HG03558 (cell line): Measurements from ENCODE around the gene TMX1.
A peak's percentile ranks its signal among the peaks of the same experiment; 100 is the strongest.

Source experiments
- ATAC-seq: cut with Tn5 transposase; IDR thresholded peaks from one replicate; pipeline ENCODE4 v1.9.1; 2021; ENCODE audit warnings: moderate number of reproducible peaks; ENCODE audit not compliant: unreplicated experiment; ENCODE audit errors: extremely low read depth

TMX1 gene

DNA sequence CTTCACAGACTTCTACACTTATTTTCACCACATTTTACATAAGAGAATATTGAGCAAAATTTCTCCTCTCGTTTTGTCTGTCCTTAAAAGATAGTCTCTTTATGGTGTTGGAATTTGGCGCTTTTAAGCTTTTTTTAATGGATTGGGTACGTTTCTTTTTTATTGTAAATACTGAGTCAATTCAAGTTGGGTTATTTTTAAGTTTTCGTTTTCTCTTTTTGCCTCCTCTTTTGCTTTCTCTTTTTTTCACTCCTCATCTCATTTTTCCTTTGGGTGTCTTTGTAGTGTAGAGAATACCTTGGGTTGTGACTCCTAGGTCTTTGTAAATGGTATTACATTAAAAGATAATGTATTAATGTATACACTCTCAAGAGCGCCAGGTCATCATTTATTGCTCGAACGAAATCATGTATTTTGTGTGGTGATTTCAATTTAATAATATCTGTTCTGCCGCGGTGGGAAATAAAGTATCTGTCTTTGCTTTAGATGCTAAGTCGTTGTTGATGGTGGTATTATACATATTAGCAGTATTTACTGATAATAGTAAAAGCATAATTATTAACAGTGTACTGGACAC, 845 bp downstream of the TMX1 start:
- no peak for ATAC-seq

DNA sequence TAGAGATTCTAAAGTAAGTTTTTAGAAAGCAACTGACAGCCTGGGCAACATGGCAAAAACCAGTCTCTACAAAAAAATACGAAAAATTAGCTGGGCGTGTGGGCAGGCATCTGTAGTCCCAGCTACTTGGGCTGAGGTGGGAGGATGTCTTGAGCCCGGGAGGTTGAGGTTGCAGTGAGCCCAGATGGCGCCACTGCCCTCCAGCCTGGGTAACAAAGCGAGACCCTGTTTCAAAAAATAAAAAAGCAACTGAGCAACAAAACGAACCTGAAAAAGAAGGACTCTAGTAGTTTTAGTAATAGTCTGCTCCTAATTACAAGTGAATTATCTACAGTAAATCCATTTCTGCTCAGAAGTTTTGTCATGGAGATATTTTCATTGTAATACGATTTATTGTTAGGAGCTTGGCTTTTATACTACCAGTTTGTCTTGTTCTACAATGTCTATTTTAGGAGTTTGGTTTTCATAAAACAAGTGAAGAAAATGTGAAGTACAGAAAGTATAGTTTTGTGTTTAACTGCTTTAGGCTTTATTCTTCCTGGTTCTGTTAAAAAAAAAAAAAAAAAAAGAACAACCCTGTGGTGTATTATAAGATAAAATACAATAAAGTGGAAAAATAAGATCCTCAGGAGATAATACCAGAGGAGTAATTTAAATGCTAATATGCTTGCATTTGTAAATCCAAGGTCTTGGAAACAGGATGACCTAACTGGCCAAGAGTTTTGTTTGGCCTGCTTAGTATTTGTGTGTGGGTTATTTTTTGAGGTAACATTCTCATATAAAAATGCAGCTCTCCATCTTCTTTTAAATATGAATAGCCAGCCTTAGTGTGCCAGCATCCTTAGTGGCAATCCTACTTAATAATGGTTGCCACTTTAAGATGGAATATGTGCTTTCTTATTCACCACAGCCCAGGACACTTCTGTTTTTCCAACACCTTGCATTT, 2.8 kb downstream of the TMX1 start:
- no peak for ATAC-seq

DNA sequence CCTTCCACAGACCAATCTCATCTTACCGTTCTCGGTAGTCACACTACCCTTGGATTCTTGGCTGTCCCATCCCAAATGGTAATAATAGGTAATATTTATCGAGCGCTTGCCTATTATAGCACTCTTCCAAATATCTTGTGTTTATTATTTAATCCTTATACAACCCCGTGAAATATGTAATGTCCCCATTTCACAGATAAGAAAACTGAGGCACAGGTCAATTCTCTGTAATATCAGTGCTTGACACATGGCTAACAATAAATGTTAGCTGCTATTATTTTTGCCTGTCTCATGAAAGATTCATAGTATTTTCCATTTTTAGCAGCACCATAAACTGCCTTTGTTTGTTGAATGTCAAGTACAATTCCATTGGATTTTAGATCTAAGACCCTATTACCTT, 4.5 kb downstream of the TMX1 start:
- ATAC-seq, result no peak

DNA sequence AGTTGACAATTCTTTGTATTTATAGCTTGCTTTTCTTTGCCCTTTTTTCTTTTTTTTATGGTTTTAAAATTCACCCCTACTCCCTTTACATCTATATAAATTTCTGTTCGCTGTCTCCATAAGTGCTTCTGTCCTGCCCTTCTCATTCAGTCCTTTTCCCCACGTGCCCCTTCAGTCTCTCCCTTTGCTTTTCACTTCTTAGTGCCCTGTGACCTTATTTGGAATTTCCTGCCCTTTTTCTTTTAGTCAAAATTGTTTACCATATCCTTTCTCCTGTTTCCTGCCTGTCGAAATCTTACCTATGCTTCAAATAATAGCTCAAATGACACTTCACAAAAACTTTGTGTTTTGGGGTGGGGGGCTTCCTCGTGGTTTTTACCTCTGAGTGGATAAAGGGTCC, 6.0 kb downstream of the TMX1 start:
- ATAC-seq, result no peak

DNA sequence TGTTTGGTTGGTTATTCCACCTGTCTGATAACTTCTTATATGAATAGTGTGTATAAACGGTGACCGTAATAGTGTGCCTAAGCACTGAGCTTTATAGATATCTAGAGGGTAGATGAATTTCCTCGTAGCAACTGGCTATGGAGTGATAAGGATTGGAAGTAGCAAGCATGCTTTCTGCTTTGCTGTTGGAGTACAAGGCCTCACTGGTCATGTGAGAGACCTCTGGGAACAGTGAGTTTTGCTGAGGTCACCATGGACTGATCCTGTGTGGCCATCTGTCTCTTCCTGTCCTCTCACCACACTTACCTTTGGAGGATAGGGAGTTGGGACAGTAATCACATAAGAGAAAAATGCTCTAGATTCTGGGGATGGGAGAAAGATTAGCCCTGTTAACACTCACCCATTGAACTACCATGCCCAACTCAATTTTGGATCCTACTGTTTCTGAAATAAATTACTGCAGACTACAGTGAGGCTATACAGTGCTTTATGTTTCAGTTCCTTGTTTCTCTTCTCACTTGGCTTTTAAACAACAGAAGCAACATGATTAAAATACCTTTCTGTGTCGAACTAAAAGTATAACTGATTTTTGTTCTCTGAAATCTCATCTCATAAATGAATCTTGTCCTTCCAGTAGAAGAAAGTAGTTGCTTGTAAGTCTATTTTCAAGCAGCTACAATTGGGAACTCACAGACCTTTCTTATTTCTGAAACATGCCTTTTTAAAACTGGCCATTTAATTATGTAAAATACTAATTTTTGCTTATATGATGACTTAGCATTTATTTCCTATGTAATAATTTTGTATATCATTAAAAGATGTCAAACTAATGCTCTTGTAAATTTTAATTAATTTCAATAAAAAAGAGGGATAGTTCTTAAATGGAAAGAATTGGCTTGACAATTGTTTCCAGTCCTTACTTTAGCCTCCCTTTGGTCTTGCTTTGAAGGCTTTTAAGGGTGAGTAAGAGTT, 8.3 kb downstream of the TMX1 start:
- ATAC-seq, result peak; percentile 77

DNA sequence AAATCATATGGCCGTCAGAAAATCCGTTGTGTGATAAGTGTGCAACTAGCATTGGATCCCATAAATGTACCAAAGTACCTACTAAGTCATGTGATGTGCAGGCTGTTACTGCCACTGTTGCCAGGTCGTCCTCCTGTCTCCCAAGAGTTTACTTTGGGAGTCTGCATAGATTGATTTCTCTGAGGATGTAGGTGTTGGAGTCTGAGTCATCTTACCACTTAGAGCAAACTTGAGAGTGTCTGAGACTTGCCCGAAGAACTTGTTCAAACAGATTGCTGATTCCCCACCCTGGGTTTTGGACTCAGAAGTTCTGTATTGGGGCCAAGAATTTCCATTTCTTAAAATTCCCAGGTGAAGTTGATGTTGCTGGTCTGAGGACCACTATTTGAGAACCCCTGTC, 11.4 kb downstream of the TMX1 start:
- ATAC-seq, result no peak

DNA sequence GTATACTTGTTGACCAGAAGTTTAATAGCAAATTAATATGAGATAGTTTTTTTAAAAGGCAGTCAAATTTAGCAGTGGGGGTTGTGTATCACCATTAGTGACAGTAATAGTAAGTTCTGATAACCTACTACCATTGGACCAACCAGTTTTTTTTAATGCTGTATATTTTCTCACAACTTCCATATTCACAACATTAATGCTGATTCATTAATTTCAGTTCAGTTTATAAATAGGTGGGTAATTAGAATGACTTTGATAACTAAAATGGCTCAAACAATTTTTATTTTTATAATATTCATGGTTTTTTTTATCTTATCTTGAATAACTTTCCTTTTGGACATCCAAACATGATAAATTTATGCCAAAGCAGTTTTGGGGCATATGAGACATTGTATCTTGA, 13.8 kb downstream of the TMX1 start:
- ATAC-seq, result no peak

DNA sequence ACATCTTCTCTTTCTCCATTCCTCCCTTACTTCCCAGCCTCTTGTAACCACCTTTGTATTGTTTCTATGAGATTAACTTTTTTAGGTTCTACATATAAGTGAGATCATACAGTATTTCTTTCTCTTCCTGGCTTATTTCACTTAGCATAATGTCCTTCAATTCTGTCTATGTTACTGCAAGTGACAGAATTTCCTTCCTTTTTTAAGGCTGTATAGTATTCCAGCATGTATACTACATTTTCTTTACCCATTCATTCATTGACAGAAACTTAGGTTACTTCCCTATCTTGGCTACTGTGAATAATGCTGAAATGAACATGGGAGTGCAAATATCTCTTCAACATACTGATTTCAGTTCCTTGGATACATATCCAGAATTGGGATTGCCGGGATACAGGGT, 18.2 kb downstream of the TMX1 start:
- ATAC-seq, result no peak

DNA sequence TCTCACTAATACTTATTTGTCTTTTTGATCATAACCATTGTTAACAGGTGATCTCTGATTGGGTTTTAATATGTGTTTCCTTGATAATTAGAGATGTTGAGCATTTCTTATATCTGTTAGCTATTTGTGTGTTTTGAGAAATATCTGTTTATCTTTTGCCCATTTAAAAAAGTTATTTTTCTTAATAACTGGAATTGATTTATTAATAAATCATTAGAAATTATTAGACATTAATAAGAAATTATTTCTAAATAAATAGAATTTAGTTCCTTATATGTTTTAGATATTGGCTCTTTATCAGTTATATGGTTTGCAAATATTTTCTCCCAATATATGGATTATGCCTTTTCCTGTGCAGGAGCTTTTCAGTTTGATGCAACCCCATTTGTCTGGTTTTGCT, 18.7 kb downstream of the TMX1 start:
- no peak for ATAC-seq

DNA sequence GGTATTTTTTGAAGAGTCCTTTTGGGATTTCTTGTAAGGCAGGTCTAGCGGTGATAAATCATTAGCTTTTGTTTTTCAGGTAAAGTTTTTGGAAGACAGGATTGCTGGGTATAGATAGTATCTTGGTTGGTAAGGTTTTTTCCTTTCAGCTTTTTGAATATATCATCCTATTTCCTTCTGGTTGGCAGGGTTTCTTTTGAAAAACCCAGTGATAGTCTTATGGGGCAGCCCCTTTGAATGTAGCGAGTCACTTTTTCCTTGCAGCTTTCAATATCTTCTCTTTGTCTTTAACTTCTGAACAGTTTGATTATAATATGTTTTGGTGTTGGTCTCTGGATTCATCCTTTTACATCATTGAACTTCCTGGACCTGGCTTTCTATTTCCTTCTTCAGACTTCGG, 20.2 kb downstream of the TMX1 start:
- no peak for ATAC-seq

DNA sequence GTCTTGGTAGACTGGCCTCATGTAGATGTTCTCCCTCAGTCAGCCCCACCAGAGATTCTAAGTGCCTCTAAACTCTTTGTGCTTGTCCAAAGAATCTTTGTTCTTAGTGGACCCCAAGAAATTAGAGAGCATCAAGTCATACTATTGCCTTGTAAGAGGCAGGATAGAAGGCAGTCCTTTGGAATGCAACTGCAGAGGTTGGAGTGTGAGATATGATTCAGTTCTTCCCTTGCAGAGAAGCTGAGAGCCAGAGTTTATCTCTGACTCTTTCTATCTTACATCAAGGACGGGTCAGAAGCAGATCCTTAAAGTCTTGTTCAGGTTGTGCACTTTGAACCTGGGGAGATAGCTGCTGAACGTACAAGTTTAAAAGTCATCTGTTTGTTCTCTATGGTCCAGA, 21.1 kb downstream of the TMX1 start:
- no peak for ATAC-seq

DNA sequence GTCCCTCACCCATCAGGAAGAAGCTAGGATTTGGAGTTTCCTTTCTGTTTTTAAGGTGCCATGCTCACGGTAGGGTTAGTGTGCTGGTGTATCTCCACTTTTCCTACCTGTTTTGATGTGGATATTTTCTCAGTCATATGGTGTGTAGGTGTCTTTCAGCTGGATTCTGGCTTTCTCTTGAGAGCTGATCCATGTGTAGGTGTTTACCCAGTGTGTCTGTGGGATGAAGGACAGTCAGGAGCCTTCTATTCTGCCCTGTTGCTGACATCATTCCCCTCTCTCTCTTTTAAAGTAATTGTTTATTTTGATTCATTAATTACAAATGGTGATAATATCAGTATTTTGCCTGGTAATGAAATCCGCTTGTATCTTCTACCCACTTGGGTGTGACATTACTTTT, 22.8 kb downstream of the TMX1 start:
- no peak for ATAC-seq

DNA sequence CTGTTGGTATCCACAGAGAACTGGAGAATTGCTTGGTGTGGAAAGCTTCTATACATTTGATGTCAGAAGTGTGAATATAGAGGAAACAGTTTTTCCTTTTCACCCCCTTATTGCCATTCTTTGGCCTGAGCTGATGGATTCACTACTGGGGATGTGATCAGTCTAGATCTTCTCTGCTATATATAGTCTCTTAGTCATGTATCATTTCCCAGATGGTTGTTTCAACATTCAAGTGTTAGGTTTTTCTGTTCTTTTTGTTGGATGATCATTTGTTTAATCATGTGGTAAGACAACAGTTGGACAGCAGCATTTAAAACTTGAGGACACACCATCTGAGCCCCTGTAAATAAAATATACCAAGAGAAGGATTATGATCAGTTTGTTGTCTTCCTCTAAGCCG, 29.6 kb downstream of the TMX1 start:
- ATAC-seq, result no peak

DNA sequence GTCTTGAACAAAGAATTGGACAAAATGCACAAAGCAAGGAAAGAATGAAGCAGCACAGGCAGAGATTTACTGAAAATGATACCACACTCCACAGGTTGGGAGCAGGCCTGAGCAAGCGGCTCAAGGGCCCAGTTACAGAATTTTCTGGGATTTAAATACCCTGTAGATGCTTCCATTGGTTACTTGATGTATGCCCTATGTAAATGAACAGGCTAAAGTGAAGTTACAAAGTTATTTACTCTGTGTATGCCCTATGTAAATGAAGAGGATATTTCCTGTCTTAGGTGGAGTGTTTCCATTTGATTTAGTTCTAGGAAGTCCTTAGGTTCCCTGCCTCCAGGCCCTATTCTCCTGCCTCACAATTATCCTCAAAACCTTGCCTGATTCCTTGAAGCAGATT, 36.6 kb downstream of the TMX1 start:
- ATAC-seq, result no peak

DNA sequence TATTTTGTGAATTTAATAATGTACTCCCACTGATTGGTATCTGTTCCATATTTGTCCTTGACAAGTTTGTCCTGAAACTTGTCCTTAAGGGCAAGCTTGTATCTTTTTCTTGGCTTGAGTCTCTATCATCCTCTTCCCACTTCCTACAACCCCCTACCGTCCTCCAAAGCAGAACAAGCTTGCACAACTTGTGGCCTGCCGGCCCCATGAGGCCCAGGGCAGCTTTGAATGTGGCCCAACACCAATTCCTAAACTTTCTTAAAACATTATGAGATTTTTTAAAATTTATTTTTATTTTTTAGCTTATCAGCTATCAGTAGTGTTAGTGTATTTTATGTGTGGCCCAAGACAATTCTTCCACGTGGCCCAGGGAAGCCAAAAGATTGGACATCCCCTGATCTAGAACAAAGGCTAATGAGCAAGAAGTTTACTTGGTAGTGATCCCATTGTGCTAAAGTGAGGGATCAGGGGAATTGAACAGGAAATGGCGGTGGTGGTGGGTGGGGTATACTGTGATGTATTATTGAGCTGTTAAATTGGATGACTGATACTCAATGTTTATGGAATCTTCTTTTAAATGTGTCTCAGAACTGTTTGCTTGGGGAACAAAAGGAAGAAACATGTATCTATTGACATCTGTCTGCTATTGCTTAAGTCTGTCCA, 37.8 kb downstream of the TMX1 start:
- ATAC-seq, result no peak

DNA sequence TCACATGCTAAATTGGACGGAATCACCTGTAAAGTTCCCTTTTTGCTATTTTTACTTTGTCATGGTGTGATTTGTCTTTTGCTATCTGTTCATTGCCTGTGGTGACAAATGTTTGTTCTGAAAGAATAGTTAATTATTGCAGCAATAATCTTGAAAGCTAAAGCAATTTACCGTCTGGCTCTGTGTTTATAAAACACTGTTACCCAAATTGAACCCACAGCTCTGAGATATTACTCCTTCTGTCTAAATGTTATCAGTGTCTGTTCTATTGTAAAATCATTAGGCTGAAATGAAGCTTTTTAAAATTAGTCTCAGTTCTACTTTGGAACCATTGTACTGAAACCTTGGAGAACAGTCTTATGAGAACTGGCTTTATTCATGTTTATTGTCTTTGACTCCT, 42.5 kb downstream of the TMX1 start:
- ATAC-seq, result no peak

DNA sequence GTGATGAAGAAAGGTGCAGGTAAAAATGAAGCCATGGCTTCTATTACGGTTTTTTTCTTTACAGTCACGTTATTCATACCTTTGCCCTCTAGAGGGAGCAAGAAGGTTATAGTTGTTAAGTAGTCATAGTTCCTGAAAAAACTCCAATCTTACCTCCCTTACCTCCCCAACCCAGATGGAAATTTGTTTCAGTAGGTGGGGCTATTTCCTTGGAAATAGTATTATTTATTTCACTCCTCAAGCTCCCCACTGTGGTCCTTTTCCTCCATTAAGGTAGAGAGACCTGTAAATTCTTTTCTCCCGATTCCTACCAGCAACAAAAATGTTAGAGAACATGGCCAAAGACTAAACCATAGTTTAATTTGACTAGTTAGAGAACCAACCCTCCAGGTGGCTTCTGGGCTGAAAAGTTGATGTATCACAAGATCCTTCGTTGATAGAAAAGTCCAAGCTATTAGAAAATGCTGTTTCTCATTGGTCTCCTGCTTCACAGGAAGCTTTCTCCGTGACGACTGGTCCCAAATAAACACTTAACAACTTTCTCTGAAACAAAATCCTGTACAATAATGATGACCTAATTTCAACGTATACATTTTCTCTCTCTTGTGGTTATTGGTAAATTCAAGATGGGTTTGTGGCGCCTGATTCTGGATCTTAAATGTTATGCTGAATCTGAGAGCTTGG, 43.5 kb downstream of the TMX1 start:
- no peak for ATAC-seq

DNA sequence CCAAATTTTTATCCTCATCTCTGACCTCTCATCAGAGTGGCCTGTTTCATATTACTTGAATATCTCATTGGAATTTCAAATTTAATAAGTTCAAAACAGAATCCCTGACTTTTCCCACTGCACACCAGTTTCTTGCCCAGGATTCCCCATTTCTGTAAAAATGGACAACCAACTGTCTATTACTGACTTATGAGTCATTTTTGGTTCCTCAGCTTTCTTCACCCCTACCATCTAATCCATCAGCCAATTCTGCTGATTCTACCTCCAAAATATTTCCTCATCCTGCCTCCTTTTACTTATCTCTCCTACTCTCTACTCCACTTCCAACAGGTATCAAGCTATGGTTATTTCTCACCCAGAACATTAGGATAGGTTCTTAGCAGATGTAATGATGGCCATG, 44.2 kb downstream of the TMX1 start:
- no peak for ATAC-seq

DNA sequence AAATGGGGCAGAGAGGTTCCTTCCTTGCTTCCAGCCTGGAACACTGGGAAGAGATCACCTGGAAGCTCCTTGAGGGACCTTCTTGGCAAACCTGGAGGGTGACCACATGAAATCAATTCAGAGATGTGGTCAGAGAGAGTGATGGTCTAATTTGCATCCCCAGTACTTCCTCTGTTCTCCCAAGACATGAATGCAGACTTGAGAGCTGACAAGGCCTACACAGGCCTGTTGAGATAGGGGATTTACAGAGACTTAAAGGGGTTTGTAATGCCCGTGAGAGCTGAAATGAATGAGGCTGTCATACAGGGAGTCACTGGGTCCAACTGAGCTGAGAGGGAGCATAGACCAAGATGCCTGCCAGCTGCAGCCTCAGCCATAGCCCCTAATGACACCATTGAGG, 45.1 kb downstream of the TMX1 start:
- no peak for ATAC-seq

DNA sequence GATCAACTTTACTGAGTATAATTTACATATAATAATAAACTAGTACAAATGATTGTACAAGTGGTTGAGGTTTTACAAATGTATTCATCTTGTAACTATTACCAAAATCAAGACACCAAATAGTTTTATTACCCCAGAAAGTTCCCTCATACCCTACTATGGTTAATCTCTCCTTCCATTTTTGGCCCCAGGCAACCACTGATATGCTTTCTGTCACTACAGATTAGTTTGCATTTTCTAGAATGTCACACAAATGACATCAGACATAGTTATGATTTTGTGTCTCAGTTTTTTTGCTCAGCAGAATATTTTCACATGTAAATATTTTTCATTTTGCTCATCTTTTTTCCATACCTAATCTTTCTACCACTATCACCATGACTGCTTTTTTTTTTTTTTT, 49.1 kb downstream of the TMX1 start:
- no peak for ATAC-seq
